HG02588 (cell line): Measurements from ENCODE around the gene LCN6.
A peak's percentile ranks its signal among the peaks of the same experiment; 100 is the strongest.
"Not testable (repeated sequence)": the region's sequence is repeated elsewhere in the genome, so short reads cannot be mapped to it uniquely, and the experiment has no call there.

Source experiments
- ATAC-seq: cut with Tn5 transposase; IDR thresholded peaks from one replicate; pipeline ENCODE4 v1.9.1; 2021; ENCODE audit warnings: mild to moderate bottlenecking, moderate library complexity; ENCODE audit not compliant: unreplicated experiment

LCN6 gene, protein sequence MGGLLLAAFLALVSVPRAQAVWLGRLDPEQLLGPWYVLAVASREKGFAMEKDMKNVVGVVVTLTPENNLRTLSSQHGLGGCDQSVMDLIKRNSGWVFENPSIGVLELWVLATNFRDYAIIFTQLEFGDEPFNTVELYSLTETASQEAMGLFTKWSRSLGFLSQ

DNA sequence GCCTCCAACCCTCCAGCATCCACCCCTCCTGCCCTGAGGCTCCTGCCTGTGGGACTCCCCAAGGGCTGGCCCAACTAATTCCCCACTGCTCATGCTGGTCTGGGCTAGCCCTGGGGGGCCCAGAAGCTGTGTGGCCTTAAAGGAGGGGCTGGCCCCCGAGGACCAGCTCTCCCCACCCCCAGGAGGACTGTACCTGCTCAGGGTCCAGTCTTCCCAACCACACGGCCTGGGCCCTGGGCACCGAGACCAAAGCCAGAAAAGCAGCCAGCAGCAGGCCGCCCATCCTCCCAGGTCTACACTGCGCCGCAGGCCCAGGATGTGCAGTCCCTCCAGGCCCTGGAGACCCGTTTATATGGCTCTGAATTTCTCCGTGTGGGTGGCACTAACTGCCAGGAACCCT is at the start of gene LCN6:
LCN6 (minus strand) TSS at position 325 of the 400 bp plus-strand sequence; CDS start at position 283, 42 bp downstream.
- ATAC-seq = no peak

GRCh38 chr9:136796775-136797347 is 48.5 kb upstream of the LCN6 start:
- ATAC-seq = not testable (repeated sequence)

GRCh38 chr9:136796238-136796774 is 48.0 kb upstream of the LCN6 start, which contains the start of gene CCDC183:
Gene CCDC183 (plus strand): TSS chr9:136796338. CDS start chr9:136796398, 60 bp downstream.
- ATAC-seq = no peak

DNA sequence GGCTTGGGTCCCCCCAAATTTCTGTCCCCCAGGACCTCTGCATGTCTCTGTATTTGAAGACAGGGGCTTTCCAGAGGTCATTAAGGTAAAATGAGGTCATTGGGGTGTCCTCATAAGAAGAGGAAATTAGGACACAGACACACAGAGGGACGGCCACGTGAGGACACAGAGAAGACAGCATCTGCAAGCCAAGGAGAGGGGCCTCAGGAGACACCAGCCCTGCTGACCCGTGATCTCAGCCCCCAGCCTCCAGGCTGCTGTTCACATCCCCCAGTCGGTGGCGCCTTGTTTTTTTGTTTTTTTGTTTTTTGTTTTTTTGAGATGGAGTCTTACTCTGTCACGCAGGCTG is 46.6 kb upstream of the LCN6 start:
- ATAC-seq = no peak

- no peak for ATAC-seq
Measured at GRCh38 chr9:136794281-136794999, 46.1 kb upstream of the LCN6 start.

DNA sequence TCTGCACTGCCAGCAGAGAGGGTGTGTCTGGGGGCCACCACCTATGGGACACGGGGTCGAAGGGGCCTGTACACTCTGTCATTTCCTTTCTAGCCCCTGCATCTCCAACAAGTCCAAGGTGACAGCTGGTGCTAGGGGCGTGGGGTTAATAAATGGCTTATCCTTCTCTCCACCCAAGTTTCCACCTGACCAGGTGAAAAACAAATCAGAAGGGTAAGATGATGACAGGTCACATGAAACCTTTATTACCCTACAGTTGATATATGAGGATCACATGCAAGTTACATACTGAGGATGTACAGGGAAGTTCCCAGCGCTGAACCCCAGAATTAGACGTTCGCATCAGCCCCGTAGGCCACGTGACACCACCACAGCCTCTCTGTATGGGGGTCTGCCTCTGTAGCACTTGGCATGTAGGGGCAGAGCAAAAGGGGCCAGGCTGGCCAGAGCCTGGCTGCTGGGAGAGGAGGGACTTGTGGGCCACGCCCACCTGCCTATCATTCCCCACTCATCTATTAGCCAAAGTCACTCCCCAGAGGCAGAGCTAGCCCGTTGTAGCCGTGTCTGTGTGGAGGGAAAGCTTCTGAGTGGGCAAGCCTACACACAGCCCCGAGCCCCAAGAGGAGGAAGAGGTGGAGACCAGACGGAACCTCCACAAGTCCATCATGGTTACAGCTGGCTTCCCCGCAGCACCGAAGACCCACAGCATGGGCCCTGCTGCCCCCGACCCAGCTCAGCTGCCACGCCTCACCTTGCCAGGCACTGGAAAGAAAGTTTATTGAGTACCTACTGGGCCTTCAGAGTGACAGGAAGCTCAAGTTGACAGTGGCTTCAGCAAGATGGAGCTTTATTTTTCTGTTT is 45.0 kb upstream of the LCN6 start:
- no peak for ATAC-seq

GRCh38 chr9:136792321-136793085 is 44.2 kb upstream of the LCN6 start:
- ATAC-seq = no peak

- no peak for ATAC-seq
Measured at GRCh38 chr9:136791516-136792276, 43.4 kb upstream of the LCN6 start.

- peak; percentile 79 for ATAC-seq
Measured at GRCh38 chr9:136790640-136791515, 42.6 kb upstream of the LCN6 start, which contains the start of gene TMEM141. Gene TMEM141 (plus strand): TSS chr9:136791344. CDS start chr9:136791371, 27 bp downstream.

DNA sequence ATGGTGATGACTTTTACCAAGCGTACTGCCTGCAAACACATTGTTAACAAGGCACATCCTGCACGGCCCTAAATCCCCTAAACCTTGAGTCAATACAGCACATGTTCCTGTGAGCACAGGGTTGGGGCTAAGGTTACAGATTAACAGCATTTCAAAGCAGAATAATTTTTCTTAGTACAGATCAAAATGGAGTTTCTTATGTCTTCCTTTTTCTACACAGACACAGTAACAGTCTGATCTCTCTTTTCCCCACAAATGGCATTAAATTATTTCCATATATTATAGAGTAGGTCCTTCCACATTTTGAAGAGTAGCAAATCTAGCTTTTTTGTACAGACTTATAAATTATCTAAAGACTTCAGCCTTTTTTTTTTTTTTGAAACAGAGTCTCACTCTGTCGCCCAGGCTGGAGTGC is 41.2 kb upstream of the LCN6 start:
- ATAC-seq = no peak

GRCh38 chr9:136788644-136789522 is 40.6 kb upstream of the LCN6 start:
- ATAC-seq = not testable (repeated sequence)

DNA sequence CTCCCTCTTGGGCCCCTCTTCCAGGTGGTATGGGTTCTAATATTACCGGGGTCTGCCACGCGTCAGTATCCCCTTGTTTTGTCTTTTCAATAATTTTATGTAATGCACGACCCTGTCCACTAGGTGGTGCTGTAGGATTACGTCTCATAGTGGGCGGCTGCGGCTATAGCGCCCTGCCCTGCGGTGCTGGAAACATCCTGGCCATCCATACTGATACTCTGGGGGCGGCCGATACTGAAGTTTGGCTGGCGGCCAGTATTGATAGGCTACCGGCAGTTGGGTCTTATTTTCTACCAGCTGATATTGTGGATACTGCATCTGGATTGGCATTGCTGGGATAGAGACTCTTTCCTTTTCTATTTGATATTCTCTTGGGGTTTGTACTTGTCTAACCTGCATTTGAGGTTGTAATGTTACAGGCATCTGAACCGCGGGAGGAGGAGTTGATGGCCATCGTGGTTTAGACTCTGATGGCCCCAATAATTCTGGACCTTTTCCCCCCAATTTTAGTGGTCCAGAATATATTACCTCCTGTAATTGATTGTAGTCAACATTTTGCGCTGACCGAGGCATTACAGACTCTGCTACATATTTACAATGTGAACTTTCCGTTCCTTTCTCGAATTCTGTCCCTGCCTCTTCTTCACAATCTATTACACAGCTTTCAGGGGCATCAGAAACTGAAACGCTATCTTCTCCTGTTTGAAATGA is 39.5 kb upstream of the LCN6 start:
- no peak for ATAC-seq

GRCh38 chr9:136786983-136787382 is 38.7 kb upstream of the LCN6 start:
- not testable (repeated sequence) for ATAC-seq

GRCh38 chr9:136786451-136786850 is 38.1 kb upstream of the LCN6 start:
- ATAC-seq = no peak

GRCh38 chr9:136785565-136786355 is 37.4 kb upstream of the LCN6 start:
- not testable (repeated sequence) for ATAC-seq

DNA sequence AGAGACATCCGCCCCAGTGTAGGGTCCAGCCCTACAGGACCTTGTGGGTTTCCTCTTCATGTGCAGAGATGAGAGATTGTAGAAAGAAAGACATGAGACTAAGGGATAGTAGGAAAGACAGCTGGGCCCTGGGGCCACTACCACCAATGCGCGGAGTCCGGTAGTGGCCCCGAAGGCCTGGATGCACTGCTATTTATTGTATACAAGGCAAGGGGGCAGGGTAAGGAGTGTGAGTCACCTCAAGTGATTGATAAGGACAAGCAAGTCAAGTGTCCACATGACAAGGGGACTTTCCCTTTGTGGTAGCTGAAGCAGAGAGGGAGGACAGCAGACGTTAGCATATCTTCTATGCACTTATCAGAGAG is 36.7 kb upstream of the LCN6 start:
- no peak for ATAC-seq
